ENCODE measurements around the gene DNTTIP2. TPM values are rescaled to one million over a fixed set of nuclear protein-coding genes. Genes with fewer than 3 reads are reported as not detected.
A peak's percentile ranks its signal among the peaks of the same experiment; 100 is the strongest.

Gene DNTTIP2
- total RNA-seq, 1 donor from 2014 or later, result 47.1 TPM

DNA sequence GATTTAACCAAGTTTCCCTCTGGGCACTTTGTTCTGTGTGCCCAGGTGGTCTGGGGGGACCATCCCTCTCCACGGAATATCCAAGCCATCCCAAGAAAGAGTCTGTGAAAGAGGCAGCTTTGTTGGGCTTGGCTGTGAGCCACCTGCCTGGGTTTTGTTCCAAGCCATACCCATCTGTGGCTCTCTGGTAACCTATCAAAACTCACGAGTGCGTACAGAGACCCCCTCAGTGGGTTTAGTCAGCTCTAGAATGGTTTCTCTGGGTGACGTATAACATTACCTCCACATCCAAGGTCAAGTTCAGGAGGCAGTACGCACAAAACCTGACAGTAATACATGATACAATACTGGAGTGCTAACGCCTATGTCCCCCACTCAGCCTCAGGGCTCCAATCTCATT, 54.2 kb downstream of the DNTTIP2 start:
- H3K27me3 Mint-ChIP-seq, result no peaks in the 10 kb centered on the region
- H3K9me3 Mint-ChIP-seq, result no peaks in the 10 kb centered on the region
- H3K36me3 Mint-ChIP-seq, result no peaks in the 10 kb centered on the region
- DNase-seq (ENCODE audit: extremely low spot score, unreplicated experiment), result no peak
- no peak overlapping the region for H3K4me3 Mint-ChIP-seq
- H3K4me1 Mint-ChIP-seq (ENCODE audit: unreplicated experiment), result peaks cover 37% of the 10 kb centered on the region
- peak overlapping the region; percentile 59 for H3K27ac Mint-ChIP-seq
- TF ChIP-seq, protein P1, sequence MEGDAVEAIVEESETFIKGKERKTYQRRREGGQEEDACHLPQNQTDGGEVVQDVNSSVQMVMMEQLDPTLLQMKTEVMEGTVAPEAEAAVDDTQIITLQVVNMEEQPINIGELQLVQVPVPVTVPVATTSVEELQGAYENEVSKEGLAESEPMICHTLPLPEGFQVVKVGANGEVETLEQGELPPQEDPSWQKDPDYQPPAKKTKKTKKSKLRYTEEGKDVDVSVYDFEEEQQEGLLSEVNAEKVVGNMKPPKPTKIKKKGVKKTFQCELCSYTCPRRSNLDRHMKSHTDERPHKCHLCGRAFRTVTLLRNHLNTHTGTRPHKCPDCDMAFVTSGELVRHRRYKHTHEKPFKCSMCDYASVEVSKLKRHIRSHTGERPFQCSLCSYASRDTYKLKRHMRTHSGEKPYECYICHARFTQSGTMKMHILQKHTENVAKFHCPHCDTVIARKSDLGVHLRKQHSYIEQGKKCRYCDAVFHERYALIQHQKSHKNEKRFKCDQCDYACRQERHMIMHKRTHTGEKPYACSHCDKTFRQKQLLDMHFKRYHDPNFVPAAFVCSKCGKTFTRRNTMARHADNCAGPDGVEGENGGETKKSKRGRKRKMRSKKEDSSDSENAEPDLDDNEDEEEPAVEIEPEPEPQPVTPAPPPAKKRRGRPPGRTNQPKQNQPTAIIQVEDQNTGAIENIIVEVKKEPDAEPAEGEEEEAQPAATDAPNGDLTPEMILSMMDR (conservative IDR thresholded peaks at IDR 0.05), result no peak

DNA sequence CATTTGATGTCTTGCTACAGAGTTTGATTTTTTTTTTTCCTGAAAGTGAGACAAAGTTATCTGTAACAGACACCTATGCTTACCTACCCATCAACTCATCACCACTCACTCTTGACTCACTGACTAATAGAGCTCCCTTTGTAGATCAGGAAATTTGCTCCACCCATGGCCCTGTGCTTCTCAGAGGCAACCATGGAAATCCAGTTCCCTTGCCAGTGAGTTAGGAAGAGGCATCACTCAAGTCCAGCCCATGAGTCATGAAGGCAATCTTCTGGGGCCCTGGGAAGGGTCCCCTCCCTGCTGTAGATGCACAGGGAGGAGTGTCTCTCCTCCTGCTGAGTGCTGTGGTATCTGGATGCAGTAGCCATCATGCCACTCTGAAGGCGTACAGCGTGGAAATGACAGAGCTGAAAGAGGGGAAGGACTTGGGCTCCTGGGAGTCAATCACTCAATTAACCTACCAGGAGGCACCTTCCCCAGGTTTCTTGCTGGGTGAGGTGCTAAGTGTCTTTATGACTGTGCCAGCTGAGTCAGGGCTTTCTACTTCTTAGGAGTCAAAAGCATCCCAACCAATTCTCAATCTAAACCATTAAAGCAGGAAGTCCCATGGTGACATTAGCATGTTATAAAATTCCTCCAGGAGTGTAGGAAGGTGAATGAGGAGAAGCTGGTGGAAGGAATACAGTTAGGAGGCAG, 56.1 kb downstream of the DNTTIP2 start:
- TF ChIP-seq, protein P1 (conservative IDR thresholded peaks at IDR 0.05), result no peak
- H3K27ac Mint-ChIP-seq, result peak overlapping the region; percentile 51
- H3K9me3 Mint-ChIP-seq, result no peaks in the 10 kb centered on the region
- no peaks in the 10 kb centered on the region for H3K36me3 Mint-ChIP-seq
- no peak for DNase-seq (ENCODE audit: extremely low spot score, unreplicated experiment)
- no peak overlapping the region for H3K4me3 Mint-ChIP-seq
- H3K4me1 Mint-ChIP-seq (ENCODE audit: unreplicated experiment), result peaks cover 42% of the 10 kb centered on the region
- H3K27me3 Mint-ChIP-seq, result no peaks in the 10 kb centered on the region

DNA sequence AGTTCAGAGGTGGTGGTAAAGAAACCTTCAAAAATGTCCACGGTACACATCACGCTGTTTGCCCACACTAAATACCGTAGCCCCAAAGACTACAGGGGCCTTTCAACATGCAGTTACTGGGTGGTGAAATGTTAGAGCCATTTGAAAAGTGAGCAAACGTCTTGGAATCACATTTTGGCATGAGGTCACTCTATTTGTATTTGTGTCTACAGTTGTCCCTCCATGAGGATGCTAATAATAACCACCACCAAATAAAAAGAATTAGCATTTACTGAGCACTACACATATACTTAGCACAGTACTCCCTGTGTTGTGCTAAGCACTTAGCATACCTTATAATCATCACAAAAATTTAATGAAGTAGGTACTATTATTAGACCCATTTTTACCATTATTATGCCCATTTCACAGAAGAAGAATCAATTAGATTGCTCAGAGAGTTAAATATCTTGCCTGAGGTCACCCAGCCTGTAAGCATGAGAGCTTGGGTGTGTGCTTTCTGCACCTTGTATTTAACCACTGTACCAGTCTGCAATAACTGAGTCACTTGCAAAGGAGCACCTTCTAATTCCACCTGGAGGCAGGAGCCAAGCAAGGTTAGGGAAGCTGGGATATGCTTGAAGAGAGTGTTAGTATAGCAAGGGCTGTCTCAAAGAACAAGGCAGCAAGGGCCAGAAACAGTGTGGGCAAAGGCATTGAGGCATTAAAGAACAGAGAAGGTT, 57.4 kb downstream of the DNTTIP2 start:
- Mint-ChIP-seq H3K9me3 (no peaks in the 10 kb centered on the region), H3K27me3 (no peaks in the 10 kb centered on the region), H3K4me1 (ENCODE audit: unreplicated experiment) (peaks cover 48% of the 10 kb centered on the region), H3K36me3 (no peaks in the 10 kb centered on the region), H3K27ac (no peak overlapping the region), H3K4me3 (no peak overlapping the region)
- TF ChIP-seq, protein P1 (conservative IDR thresholded peaks at IDR 0.05), result no peak
- DNase-seq (ENCODE audit: extremely low spot score, unreplicated experiment), result no peak

DNA sequence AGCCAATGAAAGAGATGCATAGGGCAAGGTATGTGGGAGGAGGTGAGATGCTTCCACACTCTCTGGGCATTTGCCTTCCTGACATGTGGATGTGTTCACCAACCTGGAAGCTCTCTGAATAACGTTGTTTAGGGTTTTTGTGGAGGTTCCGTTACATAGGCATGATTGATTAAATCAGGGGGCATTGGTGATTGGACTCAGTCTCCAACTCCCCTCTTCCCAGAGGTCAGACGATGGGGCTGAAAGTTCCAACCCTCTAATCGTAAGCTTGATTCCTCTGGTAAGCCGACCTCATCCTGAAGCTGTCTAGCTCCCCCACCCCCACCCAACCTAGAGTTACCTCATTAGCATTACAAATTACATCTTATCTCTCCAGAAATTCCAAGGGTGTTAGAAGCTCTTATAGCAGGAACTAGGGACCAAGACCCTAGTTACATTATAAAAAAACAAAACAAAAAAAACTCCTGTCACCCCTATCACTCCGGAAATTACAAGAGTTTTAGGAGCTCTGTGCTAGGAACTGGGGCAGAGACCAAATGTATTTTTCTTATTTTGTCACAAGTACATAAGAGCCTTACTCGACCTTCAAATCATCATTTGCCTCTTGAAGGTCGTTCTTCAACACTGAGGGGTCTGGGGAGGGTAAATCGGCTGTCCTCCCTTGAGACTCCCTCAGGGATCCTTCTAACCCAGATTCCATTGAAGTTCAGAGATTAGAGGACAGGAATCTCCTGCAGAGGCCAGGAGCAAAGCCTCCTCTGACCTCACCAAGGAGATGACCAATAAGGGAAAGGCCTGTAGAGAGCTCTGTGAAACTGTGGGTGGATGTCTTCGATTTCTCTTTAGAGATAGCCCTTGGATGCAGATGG, 58.2 kb downstream of the DNTTIP2 start:
- H3K4me3 Mint-ChIP-seq, result no peak overlapping the region
- H3K4me1 Mint-ChIP-seq (ENCODE audit: unreplicated experiment), result peaks cover 47% of the 10 kb centered on the region
- DNase-seq (ENCODE audit: extremely low spot score, unreplicated experiment), result no peak
- no peaks in the 10 kb centered on the region for H3K36me3 Mint-ChIP-seq
- no peaks in the 10 kb centered on the region for H3K9me3 Mint-ChIP-seq
- TF ChIP-seq, protein P1 (conservative IDR thresholded peaks at IDR 0.05), result no peak
- no peaks in the 10 kb centered on the region for H3K27me3 Mint-ChIP-seq
- no peak overlapping the region for H3K27ac Mint-ChIP-seq

DNA sequence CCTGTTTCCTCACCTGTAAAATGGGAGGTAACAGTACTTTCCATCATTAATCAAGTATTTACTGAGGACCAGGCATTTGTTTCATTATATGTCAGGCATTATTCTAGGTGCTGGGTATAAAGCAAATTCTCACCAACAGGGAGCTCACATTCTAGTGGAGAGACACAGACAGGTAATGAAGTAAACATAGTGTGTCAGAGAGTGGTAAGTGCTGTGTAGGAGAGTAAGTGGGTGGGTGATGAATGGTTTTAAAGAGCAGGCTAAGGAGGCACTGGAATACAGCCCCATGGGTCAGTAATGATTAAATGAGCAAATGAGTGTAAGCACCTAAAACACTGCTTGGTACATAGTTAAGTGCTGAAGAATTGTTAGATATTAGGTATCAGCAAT, 60.4 kb downstream of the DNTTIP2 start:
- Mint-ChIP-seq H3K4me3 (no peak overlapping the region), H3K27me3 (no peaks in the 10 kb centered on the region), H3K27ac (peak overlapping the region; percentile 67), H3K4me1 (ENCODE audit: unreplicated experiment) (peaks cover 57% of the 10 kb centered on the region), H3K9me3 (no peaks in the 10 kb centered on the region), H3K36me3 (no peaks in the 10 kb centered on the region)
- TF ChIP-seq, protein P1 (conservative IDR thresholded peaks at IDR 0.05), result no peak
- DNase-seq (ENCODE audit: extremely low spot score, unreplicated experiment), result no peak
